Breast epithelium (tissue), 4 donors: ENCODE measurements around the gene EMX2. TPM values are rescaled to one million over a fixed set of nuclear protein-coding genes. Genes with fewer than 3 reads are reported as not detected.

Source experiments
- DNase-seq, 2 donors: peaks; one replicate each; pipeline ENCODE4 v3.0.0-alpha.2; 2019; ENCODE audit warnings: low spot score in 2 of 2
- H3K27ac ChIP-seq, 2 donors: fragments of 200-600 bp; sonication (generic) in 1 of 2; one replicate each; pipeline ENCODE4 v1.5.1; 2016 to 2019; ENCODE audit warnings: mild to moderate bottlenecking in 1 of 2
- H3K27me3 ChIP-seq, 2 donors: fragments of 200-600 bp; sonication (generic) in 1 of 2; one replicate each; pipeline versions ENCODE4 v1.5.1 to v1.6.0; 2017 to 2019; ENCODE audit warnings: control low read depth in 1 of 2, mild to moderate bottlenecking in 1 of 2
- H3K36me3 ChIP-seq: fragments of 200-600 bp; one replicate; pipeline ENCODE4 v1.5.1; 2019
- H3K4me1 ChIP-seq, 2 donors: fragments of 200-600 bp; sonication (generic); one replicate each; pipeline ENCODE4 v1.5.1; 2016 to 2019; ENCODE audit warnings: control low read depth in 1 of 2
- H3K4me3 ChIP-seq, 3 donors: fragments of 200-600 bp; sonication (generic); 1 replicate in 2 of 3; 2 replicates in 1 of 3; pipeline ENCODE4 v1.5.1; 2016 to 2019; ENCODE audit warnings: mild to moderate bottlenecking in 3 of 3, moderate library complexity in 2 of 3
- H3K9me3 ChIP-seq, 2 donors: fragments of 200-600 bp; sonication (generic) in 1 of 2; one replicate each; pipeline ENCODE4 v1.5.1; 2016 to 2019; ENCODE audit warnings: control low read depth in 1 of 2
- CTCF ChIP-seq, 3 donors: fragments of 450-650 bp; IDR thresholded peaks; one replicate each; pipeline ENCODE4 v1.5.1; 2016 to 2017; ENCODE audit warnings: antibody characterized with exemption in 3 of 3, mild to moderate bottlenecking in 3 of 3, moderate library complexity in 3 of 3
- POLR2A ChIP-seq: fragments of 450-650 bp; IDR thresholded peaks from one replicate; pipeline ENCODE4 v1.6.1; 2016; ENCODE audit warnings: antibody characterized with exemption, mild to moderate bottlenecking, moderate library complexity
- POLR2AphosphoS5 ChIP-seq, 3 donors: sonication (generic); formaldehyde crosslinking; IDR thresholded peaks; one replicate each; pipeline ENCODE4 v1.6.1; 2017; ENCODE audit warnings: antibody characterized with exemption in 3 of 3
- intact Hi-C: fragments of 100-400 bp; cut with DNase I; formaldehyde crosslinking; loops from one replicate; pipeline ENCODE4 v1.15.1; 2023; ENCODE audit warnings: low total_unique reads
- total RNA-seq, 3 donors: library from RNA; depleted of rRNA; stranded (reverse); fragments of >200 nt; gene quantifications; one replicate each; pipeline ENCODE4 v1.1.0, GENCODE V29; 2016

Gene EMX2
- total RNA-seq, 3 donors from 2014 or later, result 0.29 to 7.8 (median 0.98) TPM

- Histone ChIP-seq H3K36me3 (no peaks in the 10 kb centered on the region), H3K27ac (peak overlapping the region in 1 of 2 donors; percentile 88), H3K9me3 (no peaks in the 10 kb centered on the region), H3K4me1 (peaks cover 5 to 7% of the 10 kb centered on the region in 2 donors), H3K27me3 (peaks cover 5 to 98% of the 10 kb centered on the region in 2 donors), H3K4me3 (peak overlapping the region; percentile 48 to 72 (median 69))
- TF ChIP-seq POLR2AphosphoS5 (IDR thresholded peaks at IDR 0.05) (no peak), POLR2A (no peak), CTCF (IDR thresholded peaks at IDR 0.05) (no peak)
- DNase-seq, result no peak
- intact Hi-C loops, result no loop called here
Observed at GRCh38 chr10:117544004-117544701, 1.6 kb downstream of the EMX2 start.

GRCh38 chr10:117544711-117545140 is 2.2 kb downstream of the EMX2 start:
- TF ChIP-seq CTCF (IDR thresholded peaks at IDR 0.05), result no peak
- no peak for TF ChIP-seq POLR2AphosphoS5 (IDR thresholded peaks at IDR 0.05)
- TF ChIP-seq POLR2A, result no peak
- H3K9me3 ChIP-seq, result no peaks in the 10 kb centered on the region
- H3K27ac ChIP-seq, result no peak overlapping the region
- H3K36me3 ChIP-seq, result no peaks in the 10 kb centered on the region
- intact Hi-C loops, result no loop called here
- peak overlapping the region; percentile 48 to 72 (median 69) for H3K4me3 ChIP-seq
- H3K27me3 ChIP-seq, result peaks cover 5 to 96% of the 10 kb centered on the region in 2 donors
- peaks cover 5 to 7% of the 10 kb centered on the region in 2 donors for H3K4me1 ChIP-seq
- no peak for DNase-seq

- Histone ChIP-seq H3K9me3 (no peaks in the 10 kb centered on the region), H3K4me1 (peaks cover 5 to 7% of the 10 kb centered on the region in 2 donors), H3K27me3 (peaks cover 5 to 96% of the 10 kb centered on the region in 2 donors), H3K4me3 (peak overlapping the region; percentile 48 to 72 (median 69)), H3K36me3 (no peaks in the 10 kb centered on the region), H3K27ac (peak overlapping the region in 1 of 2 donors; percentile 49)
- TF ChIP-seq CTCF (IDR thresholded peaks at IDR 0.05) (no peak), POLR2AphosphoS5 (IDR thresholded peaks at IDR 0.05) (no peak), POLR2A (no peak)
- no peak for DNase-seq
- intact Hi-C loops, result no loop called here
Observed at GRCh38 chr10:117545141-117546019, 2.8 kb downstream of the EMX2 start.

GRCh38 chr10:117546020-117546580 is 3.6 kb downstream of the EMX2 start:
- Histone ChIP-seq H3K36me3 (no peaks in the 10 kb centered on the region), H3K4me3 (peak overlapping the region in 2 of 3 donors; percentile 69 to 72), H3K27ac (no peak overlapping the region), H3K4me1 (peaks cover 5 to 7% of the 10 kb centered on the region in 2 donors), H3K9me3 (no peaks in the 10 kb centered on the region), H3K27me3 (peaks cover 5 to 96% of the 10 kb centered on the region in 2 donors)
- intact Hi-C loops, result no loop called here
- DNase-seq, result no peak
- no peak for TF ChIP-seq CTCF (IDR thresholded peaks at IDR 0.05)
- no peak for TF ChIP-seq POLR2AphosphoS5 (IDR thresholded peaks at IDR 0.05)
- TF ChIP-seq POLR2A, result no peak
